NCI-H748 treated with DMSO at 0.1 percent for 48 hours (cell line): Measurements from ENCODE around the gene SEL1L.
"Not testable (repeated sequence)": the region's sequence is repeated elsewhere in the genome, so short reads cannot be mapped to it uniquely, and the experiment has no call there.

ENCODE experiments used
- DNase-seq: peaks from one replicate; lab custom pipeline; 2025; lab: John Stamatoyannopoulos, UW

SEL1L gene

DNA sequence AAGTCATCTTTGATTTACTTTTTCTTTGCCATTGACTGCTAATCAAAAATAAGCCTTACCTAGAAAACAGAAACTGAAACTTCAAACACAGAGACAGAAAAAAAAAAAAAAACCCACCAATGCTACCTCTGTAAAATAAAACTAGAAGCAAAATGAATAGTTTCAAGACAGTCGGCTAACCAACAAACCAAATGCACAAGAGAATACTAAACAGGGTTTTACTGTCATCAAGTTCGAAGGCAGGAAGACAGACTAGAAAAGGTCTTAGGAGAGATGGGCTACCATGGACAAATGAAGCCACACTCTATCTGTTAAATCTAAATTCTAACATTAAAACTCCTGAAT, 59.5 kb downstream of the SEL1L start:
- no peak for DNase-seq

DNA sequence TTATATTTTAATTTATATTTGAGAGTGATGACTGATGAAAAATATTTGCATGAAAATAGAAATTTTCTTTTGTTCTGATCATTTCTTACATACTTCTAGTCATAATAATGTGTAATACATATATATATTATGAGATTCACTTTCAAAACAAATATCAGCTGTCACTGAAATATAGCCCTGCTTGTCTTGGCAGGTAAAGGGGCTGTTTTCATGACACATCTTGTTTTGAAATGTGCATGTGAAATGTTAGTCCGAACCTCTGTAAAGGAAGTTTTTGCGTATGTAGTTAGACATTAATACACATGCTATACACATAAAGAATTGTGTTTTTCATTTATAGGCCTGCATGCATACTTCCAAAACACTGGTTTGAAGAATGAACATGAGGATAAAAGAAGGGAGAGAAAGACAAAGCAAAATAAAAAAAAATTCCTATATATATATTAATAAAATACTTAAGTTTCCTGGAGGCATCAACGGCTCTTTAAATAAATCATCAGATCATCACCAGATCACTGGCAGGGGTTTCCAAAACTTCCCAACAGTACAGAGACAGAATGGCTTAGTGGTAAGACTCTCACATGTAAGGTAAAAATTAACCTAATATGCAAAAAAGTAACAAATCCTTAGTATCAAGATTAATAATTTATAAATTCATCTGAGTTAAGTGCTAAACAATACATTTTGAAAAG, 60.1 kb downstream of the SEL1L start:
- DNase-seq = no peak

DNA sequence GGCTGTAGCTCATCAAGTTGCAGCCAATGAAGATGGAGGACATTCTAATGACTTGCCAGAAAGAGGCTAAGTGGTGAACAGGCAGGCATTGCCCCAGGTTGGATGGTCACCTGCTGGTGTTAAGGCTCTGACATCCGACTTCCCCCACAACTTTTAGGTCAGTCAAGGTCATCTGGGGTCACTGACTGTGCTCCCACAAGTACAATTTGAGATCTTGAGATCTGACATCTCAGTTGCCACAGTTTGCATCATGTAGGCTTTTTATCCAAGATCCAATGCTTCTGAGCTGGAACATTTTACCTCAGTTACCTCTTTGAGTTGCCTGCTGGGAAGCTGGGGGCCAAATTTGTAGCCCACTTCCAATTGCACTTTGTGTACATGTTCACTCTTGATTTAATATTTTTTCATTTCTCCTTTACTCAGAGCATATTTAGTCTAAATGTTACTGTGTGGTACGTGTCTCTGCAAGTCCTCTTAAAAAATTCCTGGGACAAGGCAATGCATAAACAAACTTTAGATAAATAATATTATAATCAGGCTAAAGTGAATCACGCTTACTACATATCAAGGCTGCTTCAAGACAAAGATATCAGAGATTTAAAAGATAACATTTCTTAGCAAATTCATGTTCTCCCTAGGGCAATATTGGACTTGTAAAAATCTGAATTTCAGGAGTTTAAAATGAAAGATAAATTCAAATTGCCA, 61.4 kb downstream of the SEL1L start:
- DNase-seq = no peak

DNA sequence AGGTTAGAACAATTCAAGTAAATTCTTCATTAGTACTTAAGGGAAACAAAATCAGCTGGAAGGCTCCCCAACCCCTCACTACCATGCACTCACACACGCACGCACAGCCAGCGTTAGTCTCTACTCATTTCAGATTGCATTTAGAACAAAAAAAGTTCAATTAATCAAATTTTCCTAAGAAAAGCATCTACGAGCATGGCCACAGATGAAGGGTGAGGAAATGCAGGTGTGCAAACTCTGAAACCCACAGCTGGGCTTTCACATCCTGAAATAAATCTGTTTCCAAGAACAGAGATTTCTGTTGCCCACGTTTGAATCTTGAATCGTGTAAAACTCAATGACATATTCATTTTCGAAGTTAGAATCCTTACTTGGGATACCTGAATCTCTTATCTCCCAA, 62.6 kb downstream of the SEL1L start:
- DNase-seq = no peak

DNA sequence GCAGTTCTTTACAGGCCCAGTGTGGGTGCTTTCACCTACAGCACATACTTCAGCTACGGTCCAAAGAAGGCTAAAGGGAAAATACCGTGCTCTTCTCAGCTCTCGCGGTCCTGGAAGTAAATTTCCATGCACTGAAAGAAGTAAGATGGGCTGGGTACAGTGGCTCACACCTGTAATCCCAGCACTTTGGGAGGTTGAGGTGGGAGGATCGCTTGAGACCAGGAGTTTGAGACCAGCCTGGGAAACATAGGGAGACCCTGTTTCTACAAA, 63.2 kb downstream of the SEL1L start:
- DNase-seq = not testable (repeated sequence)

DNA sequence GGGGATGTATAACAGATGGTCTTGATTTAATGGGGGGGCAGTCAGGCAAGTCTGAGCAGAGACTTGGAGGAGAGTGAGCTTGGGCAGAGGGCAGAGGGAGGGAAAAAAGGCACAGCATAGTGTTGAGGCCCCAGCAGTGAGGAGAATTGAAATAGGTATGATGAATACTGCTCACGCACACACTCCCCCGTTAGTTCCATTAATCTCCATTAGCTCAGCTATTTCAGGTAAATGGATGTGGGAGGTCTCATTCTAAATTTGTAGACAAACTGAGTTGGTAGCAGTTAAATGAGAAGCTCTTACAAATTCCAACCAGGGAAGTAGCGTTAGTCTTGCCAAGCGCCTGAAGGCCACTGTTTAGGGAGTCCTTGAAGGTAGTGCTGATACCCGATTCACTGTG, 66.8 kb downstream of the SEL1L start:
- DNase-seq = no peak

DNA sequence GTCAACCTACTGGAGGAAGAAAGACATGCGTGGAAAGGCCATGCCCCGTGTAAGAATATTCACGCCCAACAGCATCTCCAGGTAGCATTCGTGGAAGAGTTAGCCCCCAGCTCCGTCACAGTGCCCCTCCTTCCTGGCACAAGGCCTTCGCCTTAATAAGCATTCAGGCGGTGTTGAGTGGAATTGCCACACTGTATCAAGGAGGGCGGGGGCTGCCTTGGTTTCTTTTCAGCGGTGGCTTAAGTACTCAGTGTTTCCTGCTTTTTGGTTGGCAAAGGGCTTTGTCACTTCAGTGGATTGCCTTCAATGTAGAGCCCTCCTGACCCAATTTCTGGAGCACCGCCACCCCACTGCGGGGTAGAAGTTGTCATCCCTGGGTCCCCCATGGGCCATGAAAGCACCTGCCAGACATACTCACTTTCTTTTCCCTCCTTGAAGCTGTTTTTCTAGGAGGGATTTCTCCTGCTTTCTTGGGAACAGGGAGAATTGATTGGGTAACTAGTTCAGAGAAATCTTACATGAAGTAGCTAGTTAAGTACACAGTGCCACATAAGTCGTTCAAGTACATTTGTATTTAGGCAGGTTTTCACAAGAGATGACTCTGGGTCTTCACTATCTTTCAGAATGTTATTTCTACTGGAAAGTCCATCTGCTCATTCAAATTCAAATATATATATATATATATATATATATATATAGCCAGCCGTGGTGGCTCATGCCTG, 68.0 kb downstream of the SEL1L start:
- DNase-seq = no peak

DNA sequence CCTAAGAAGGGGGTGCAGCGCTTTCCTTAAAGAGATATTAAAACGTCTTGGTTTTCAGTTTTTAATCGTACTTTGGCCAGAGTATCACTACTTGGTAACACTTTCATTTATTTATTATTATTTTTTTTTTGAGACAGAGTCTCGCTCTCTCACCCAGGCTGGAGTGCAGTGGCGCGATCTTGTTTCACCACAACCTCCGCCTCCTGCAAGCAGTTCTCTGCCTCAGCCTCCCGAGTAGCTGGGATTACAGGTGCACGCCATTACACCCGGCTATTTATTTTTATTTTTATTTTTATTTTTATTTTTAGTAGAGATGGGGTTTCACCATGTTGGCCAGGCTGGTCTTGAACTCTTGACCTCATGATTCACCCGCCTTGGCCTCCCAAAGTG, 68.7 kb downstream of the SEL1L start:
- not testable (repeated sequence) for DNase-seq

DNA sequence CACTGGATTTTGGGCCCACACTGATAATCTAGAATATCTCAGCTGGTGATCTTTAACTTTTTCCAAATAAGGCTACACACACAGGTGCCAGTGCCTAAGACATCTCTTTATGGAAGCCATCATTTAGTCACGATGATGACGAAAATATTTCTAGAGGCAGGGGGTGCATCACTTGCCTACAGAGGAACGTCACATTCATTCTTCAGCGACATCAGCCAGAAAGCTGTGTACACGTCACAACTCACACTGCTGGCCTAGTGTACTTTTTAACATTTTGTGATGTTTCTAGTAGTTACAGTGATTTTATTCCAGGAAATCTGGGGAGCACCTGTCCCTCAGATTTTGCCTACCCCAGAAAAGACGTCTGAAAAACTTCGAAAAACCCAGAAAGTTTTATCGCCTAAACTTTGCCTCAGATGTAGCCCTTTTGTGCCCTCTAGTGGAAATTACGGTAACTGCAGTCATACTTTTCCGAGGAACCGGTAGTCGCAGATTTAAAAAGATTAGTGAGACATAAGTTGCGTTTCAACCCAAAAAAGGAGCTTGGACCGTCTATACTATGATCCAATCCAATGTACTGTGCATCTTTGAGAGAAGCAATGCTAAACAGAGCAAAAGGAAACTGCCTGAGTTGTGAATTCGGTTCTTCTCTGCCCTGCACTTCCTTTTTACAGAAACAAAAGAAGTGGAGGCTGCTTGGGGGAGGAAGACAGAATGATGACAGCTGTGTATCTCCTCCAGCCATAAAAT, 69.2 kb downstream of the SEL1L start:
- DNase-seq = peak; percentile 46

DNA sequence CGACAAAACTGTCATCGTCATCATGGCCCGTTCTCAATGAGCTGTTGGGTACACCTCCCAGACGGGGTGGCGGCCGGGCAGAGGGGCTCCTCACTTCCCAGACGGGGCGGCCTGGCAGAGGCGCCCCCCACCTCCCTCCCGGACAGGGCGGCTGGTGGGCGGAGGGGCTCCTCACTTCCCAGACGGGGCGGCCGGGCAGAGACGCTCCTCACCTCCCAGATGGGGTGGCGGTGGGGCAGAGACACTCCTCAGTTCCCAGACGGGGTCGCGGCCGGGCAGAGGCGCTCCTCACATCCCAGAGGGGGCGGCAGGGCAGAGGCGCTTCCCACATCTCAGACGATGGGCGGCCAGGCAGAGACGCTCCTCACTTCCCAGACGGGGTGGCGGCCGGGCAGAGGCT, 71.3 kb downstream of the SEL1L start:
- DNase-seq = not testable (repeated sequence)

DNA sequence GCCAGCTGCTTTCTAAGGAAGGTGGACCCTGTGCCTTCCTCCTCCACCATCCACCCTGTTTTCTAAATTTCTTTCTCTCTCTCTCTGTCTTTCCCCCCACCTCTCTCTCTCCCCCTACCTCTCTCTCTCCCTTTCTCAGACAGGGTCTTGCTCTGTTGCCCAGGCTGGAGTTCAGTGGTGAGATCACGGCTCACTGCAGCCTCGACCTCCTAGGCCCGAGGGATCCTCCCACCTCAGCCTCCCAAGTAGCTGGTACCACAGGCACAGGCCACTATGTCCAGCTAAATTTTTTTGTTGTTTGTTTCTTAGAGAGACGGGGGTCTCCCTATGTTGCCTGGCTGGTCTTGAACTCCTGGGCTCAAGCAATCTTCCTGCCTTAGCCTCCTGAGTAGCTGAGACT, 73.7 kb downstream of the SEL1L start:
- no peak for DNase-seq

DNA sequence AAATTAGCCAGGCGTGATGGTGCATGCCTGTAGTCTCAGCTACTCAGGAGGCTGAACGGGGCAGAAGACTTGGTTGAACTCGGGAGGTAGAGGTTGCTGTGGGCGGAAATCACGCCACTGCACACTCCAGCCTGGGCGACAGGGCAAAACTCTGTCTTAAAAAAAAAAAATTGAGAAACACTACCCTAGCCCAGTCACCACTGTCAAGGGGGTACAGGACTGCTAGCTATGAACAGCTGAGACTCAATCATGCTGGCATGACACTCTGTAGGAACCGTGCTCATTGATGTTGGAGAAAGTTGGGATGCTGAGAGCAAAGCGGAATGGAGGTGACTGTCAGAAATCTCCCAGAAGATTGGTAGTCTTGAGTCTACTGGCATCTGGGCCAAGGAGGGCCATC, 75.3 kb downstream of the SEL1L start:
- no peak for DNase-seq

DNA sequence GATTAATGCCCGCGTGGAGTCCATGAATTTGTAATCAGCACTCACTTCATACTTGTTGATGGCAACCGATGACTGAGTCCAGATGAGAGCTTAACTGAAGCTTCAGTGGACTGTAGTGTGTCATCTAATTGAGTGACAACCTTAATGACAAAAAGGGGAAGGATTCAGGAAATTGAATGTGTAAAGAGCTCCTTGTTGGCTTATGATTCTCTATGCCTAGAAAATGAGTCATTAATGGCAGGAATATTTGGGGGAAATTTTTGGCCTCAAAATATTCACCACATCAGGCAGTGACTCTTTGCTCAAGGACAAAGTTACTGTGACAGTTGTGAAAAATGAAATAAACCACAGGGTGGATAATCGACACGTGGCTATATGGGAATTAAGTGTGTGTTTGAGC, 78.3 kb downstream of the SEL1L start:
- DNase-seq = no peak

DNA sequence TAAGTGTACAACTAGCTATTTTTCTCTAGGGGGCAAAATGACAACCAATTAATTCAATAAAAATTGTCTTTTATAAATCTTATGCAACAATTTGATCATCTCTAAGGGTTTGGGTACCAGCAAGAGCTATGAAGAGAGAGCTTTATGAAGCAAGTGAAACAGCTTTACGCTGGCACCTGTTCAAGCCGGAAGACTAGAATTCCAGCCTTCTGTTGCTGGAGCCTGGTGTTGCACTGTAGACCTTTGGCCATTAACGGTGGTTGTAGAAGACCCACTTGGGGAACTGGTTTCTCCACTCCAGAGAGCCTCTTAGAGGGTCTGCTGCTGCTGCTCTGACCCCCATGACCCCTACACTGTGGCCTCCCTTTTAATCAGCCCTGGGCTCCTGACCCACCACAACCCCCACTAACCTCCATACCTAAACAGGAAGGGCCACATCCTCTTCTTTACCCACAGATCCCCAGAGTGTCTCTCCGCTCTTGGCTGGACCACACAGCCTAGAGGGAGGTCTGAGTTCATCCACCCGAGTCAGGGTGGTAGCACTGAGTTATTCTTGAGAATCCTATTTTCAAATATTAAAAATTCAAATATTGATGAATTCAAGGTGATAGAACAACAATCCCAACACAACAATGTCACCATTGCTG, 79.0 kb downstream of the SEL1L start:
- DNase-seq = no peak

DNA sequence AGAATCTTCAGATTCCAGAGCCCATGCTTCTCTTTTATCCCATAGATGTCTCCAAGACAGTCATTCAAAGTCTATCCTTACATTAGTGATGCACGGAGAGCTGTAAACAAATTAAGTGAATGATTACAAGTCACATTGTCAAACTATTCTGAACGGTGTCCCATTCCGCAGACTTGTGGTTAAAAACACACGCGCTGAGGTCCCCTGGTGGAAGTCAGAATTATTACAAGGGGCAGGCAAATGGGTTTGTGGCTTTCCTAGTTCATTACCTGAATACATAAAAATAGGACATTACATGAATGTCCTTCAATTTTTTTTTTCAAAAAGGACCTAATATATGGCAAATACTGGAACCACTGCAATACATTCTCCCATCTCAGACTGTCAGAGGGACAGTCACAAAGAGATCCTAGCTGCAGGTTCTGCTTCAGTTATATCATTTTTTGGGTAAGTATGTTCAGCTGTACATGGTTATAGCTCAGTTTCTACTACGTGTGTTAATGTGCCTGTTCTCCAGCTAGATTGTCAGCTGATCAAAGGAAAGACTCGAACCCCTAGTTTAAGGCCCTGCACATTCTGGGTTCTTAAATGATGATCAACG, 80.4 kb downstream of the SEL1L start:
- peak; percentile 75 for DNase-seq

DNA sequence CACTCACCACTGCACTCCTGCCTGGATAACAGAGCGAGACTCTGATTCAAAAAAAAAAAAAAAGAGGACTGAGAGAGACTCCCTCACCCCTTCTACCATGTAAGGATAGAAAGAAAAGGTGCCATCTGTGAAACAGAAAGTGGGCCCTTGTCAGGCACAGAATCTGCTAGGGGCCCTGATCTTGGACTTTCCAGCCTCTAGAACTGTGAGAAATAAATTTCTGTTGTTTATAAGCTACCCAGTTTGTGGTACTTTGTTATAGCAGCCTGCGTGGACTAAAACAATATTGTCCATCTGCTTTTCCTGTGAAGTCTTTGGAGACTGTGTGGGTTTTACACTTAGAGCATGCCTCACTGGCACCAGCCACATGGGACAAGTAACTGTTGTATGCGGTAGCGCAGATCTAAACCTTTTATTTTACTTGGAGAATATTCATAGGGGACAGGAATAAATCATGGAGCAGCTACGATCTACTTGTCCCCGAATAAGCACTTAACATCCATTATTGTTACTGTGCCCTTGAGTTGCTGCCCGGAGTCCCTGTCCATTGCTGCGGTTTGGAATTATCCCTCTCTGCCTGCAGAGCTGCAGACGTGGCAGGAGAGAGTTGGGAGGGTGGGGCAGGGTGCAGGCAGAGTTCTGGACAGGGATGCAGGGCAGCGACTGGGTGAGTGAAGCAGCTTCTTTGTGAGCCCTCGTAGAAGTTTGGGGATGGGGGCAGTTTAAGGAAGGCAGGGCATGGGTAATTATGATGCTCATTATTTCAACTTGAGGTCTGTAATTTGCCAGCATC, 81.1 kb downstream of the SEL1L start:
- no peak for DNase-seq

DNA sequence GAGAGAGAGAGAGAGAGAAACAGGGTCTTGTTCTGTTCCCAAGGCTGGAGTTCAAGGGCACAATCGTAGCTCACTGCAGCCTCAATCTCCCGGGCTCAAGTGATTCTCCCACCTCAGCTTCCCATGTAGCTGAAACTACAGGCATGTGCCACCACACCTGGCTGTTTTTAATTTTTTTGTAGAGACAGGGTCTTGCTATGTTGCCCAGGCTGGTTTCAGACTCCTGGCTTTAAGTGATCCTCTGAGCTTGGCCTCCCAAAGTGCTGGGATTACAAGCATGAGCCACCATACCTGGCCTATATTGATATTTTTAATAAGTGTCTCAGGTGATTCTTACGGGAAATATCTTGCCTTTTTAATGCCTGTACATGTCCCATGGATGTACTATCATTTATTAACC, 82.7 kb downstream of the SEL1L start:
- DNase-seq = no peak

DNA sequence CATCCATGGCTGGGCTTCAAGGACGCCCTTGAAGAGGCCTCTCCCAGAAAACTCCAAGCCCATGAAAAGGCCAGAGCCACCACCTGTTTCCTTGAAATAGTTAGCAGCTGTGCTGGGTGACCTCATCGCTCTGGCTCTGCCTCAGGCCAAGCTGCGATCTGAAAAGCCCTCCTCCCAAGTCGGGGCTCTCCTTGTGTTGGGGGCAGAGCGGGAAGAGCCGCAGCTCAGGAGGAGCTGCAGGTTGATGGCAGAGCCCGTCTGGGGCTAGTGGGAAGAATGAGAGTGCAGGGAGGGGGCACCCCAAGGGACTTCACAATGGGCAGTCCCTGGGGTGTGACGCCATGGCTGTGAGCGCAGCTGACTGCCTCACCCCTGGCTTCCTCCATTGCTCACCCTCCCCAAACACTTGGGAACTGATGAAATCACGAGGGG, 83.5 kb downstream of the SEL1L start:
- no peak for DNase-seq

DNA sequence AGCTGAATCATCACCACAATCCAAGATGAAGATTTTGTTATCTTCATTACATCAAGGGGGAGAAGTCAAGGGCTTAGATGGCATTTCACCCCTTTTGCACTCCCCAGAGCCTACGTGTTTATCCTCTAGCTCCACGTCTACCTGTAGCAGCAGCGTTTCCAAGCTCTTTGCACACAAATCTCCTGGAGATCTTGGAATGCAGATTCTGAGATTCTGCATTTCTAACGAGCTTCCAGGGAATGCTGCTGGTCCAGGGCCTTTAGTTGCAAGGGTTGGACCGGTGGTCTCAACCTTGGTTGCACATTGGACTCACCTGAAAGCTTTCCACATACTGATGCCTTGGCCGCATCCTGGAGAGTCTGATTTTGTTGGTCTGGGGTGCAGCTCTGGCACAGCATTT, 84.1 kb downstream of the SEL1L start:
- DNase-seq = no peak

DNA sequence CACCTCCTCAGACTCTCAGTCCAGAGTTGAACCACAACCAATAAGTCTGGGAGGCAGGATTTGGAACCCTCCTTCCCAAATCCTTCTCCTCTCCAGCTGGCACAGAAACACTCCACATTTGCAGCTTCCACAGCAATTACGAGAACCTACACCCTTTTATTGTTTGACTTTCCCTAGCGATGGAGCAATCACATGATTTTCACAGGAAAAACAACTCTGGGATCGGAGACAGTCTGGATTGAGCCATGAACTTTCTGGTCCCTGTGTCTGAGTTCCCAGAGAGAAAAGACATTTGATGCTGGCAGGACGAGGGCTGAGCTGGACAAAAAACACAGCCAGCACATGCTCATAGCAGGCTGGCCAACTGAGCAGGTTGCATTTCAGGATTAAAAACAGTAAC, 84.5 kb downstream of the SEL1L start:
- no peak for DNase-seq
